K562 (cell line): ENCODE results near the gene PTPRU. TPM values are rescaled to one million over a fixed set of nuclear protein-coding genes. Genes with fewer than 3 reads are reported as not detected.

Experiments
- ATAC-seq: fragments of 200-7000 bp; cut with Tn5 transposase; 3 replicates; pipeline ENCODE4 v1.9.1; 2020; ENCODE audit warnings: moderate library complexity
- BruUV-seq: library from RNA; stranded (reverse); fragments of 400-500 nt; replicated peaks from 2 replicates; lab custom pipeline; 2021; lab: Mats Ljungman, UMichigan
- CTCF ChIA-PET: fragments of 300-600 bp; formaldehyde crosslinking; extraction: SDS; loops from one replicate; lab custom pipeline; 2021; ENCODE audit warnings: low intra/inter-chr PET ratio; lab: Yijun Ruan, JAX
- POLR2A ChIA-PET: fragments of 300-600, 350-650 bp; sonication (Branson Sonifier 250); formaldehyde crosslinking; extraction: SDS; loops from one replicate; lab custom pipeline; 2021; ENCODE audit warnings: antibody characterized with exemption, inconsistent platforms; lab: Yijun Ruan, JAX
- DNase-seq, 4 experiments: peaks; one replicate each; pipeline versions ENCODE4 v3.0.0 to v3.0.0-alpha.2; 2011 to 2018; ENCODE audit warnings: low spot score in 3 of 4, mixed read lengths in 3 of 4; ENCODE audit errors: extremely low read depth in 1 of 4
- FAIRE-seq: peaks from 2 replicates; lab custom pipeline; 2011; peaks lifted over from hg19 to GRCh38; lab: Jason Lieb, UNC
- H2AFZ ChIP-seq: 2 replicates; pipeline ENCODE4 v1.6.0; 2011; ENCODE audit warnings: low read depth, low read length, control low read depth, inconsistent platforms
- H3K27ac ChIP-seq: fragments of 200-600 bp; 3 replicates; pipeline ENCODE4 v1.8.0; 2011; ENCODE audit warnings: low read depth, mild to moderate bottlenecking, control low read depth, inconsistent platforms, low read length, moderate library complexity, mixed read lengths; ENCODE audit errors: extremely low read depth
- H3K27me3 ChIP-seq, 2 experiments: fragments of 300-600 bp in 1 of 2; 2 replicates in 1 of 2; 3 replicates in 1 of 2; pipeline versions ENCODE4 v1.6.0 to v1.8.0; 2011; ENCODE audit warnings: inconsistent platforms in 2 of 2, low read length in 2 of 2, mild to moderate bottlenecking in 1 of 2, mixed read lengths in 1 of 2, moderate library complexity in 1 of 2; ENCODE audit not compliant: control insufficient read depth in 2 of 2, insufficient read depth in 2 of 2
- H3K36me3 ChIP-seq: fragments of 300-600 bp; 3 replicates; pipeline ENCODE4 v1.8.0; 2011; ENCODE audit warnings: mild to moderate bottlenecking, low read length, inconsistent platforms; ENCODE audit not compliant: control insufficient read depth, insufficient read depth
- H3K4me1 ChIP-seq, 2 experiments: fragments of 200-600 bp in 1 of 2; replicated peaks in 1 of 2; 2 replicates in 1 of 2; 3 replicates in 1 of 2; pipeline versions ENCODE4 v1.5.1 to v1.8.0; 2011; ENCODE audit warnings: inconsistent platforms in 2 of 2, low read length in 2 of 2, mild to moderate bottlenecking in 1 of 2, mixed read lengths in 1 of 2, moderate library complexity in 1 of 2; ENCODE audit not compliant: control insufficient read depth in 2 of 2, insufficient read depth in 2 of 2
- H3K4me2 ChIP-seq: 2 replicates; pipeline ENCODE4 v1.6.1; 2011; ENCODE audit warnings: low read length, control low read depth, inconsistent platforms, mixed read lengths; ENCODE audit not compliant: insufficient read depth
- H3K4me3 ChIP-seq: fragments of 200-600 bp; sonication (generic), shearing (Covaris generic); 2 replicates; pipeline ENCODE4 v1.5.1; 2016; ENCODE audit warnings: control low read depth, inconsistent platforms
- H3K79me2 ChIP-seq: fragments of 200-600 bp; 3 replicates; pipeline ENCODE4 v1.8.0; 2011; ENCODE audit warnings: low read length, inconsistent platforms; ENCODE audit not compliant: control insufficient read depth, insufficient read depth
- H3K9ac ChIP-seq, 2 experiments: 2 replicates each; pipeline versions ENCODE4 v1.6.0 to v1.6.1; 2011; ENCODE audit warnings: low read depth in 2 of 2, low read length in 2 of 2, control low read depth in 1 of 2, inconsistent platforms in 1 of 2, mild to moderate bottlenecking in 1 of 2, mixed read lengths in 1 of 2; ENCODE audit not compliant: insufficient read depth in 1 of 2
- H3K9me1 ChIP-seq: one replicate; pipeline ENCODE4 v1.6.0; 2011; ENCODE audit warnings: inconsistent platforms, mild to moderate bottlenecking, low read length, moderate library complexity; ENCODE audit not compliant: control insufficient read depth, insufficient read depth
- H3K9me3 ChIP-seq: replicated peaks from 2 replicates; pipeline ENCODE4 v1.5.1; 2011; ENCODE audit warnings: low read depth, low read length, inconsistent platforms; ENCODE audit not compliant: control insufficient read depth, insufficient read depth
- H4K20me1 ChIP-seq: replicated peaks from 2 replicates; pipeline ENCODE4 v1.6.1; 2011; ENCODE audit warnings: low read length, inconsistent platforms, mixed read lengths; ENCODE audit not compliant: control insufficient read depth, insufficient read depth
- STAG1 ChIP-seq: sonication (generic); formaldehyde crosslinking; IDR thresholded peaks from 2 replicates; pipeline ENCODE4 v1.5.0; 2020; ENCODE audit warnings: missing genetic modification reagents, borderline replicate concordance
- TCF3 ChIP-seq: sonication (generic); formaldehyde crosslinking; IDR thresholded peaks from 2 replicates; pipeline ENCODE4 v1.4.0; 2020; ENCODE audit warnings: mild to moderate bottlenecking, missing genetic modification reagents
- U2AF2 ChIP-seq: fragments of 200-400 bp; formaldehyde crosslinking; optimal IDR thresholded peaks from 2 replicates; pipeline ENCODE3; 2017; ENCODE audit warnings: low read depth, mild to moderate bottlenecking, low read length
- ZC3H4 ChIP-seq: sonication (generic); formaldehyde crosslinking; IDR thresholded peaks from 2 replicates; pipeline ENCODE4 v1.9.0; 2021; ENCODE audit warnings: missing genetic modification reagents, borderline replicate concordance
- WGBS: fragments of 100-300 bp; shearing (Covaris generic); methylation state at CpG from one replicate; pipeline ENCODE4 v1.1.6; 2016; ENCODE audit warnings: low coverage, mixed read lengths; ENCODE audit not compliant: insufficient coverage; ENCODE audit errors: missing lambda C conversion rate; 5-methylcytosine and 5-hydroxymethylcytosine counted together
- in situ Hi-C: fragments of 300-500 bp; cut with MboI; formaldehyde crosslinking; loops from 4 replicates; pipeline ENCODE4 v1.15.0; 2018; ENCODE audit warnings: inconsistent platforms, mixed read lengths
- intact Hi-C: fragments of 100-400 bp; cut with micrococcal nuclease; formaldehyde crosslinking; loops from 2 replicates; pipeline ENCODE4 v1.14.2; 2022
- polyA plus RNA-seq, 8 experiments: library from polyadenylated mRNA; depleted of rRNA in 4 of 8; stranded (reverse) in 5 of 8; unstranded in 3 of 8; fragments of >200 nt; fragmentation: Nextera tagmentation in 2 of 8; fragmentation: Illumina TruSeq in 1 of 8; extraction: Ambion mirVana in 2 of 8; extraction: Trizol in 1 of 8; gene quantifications; 2 replicates each; pipeline versions ENCODE4 v1.2.1 to v1.2.3, GENCODE V29; 2011 to 2014; ENCODE audit warnings: inconsistent platforms in 1 of 8, missing spikeins in 1 of 8
- total RNA-seq, 7 experiments: library from RNA; depleted of rRNA in 6 of 7; stranded (reverse); fragments of >200 nt in 6 of 7; fragmentation: Illumina TruSeq in 2 of 7; extraction: Trizol in 2 of 7; gene quantifications; 2 replicates each; pipeline versions ENCODE4 v1.2.1 to v1.2.3, GENCODE V29; 2011 to 2021; ENCODE audit warnings: low replicate concordance in 1 of 7

The PTPRU gene
- total and polyA plus RNA-seq, 9 of the 15 experiments (the other 6 are each of a cell fraction or from before 2014, with no cell fraction given), result 0.01 to 2.9 (median 1.0) TPM

- intact Hi-C loops (no loop called here), in situ Hi-C loops (no loop called here)
- no peaks in the 10 kb centered on the region for H3K9me3 ChIP-seq
- DNase-seq (no peak), ATAC-seq (no peak)
- H3K27me3 ChIP-seq, result peaks cover 0 to 14% of the 10 kb centered on the region in 2 experiments; a peak in 3 of 5 replicates
- no peaks in the 10 kb centered on the region for H3K9me1 ChIP-seq
- peak overlapping the region; percentile 85 for H3K4me2 ChIP-seq
- no peaks in the 10 kb centered on the region for H3K79me2 ChIP-seq
- no peaks in the 10 kb centered on the region for H4K20me1 ChIP-seq
- H3K9ac ChIP-seq, result peak overlapping the region in 1 of 2 experiments; percentile 27; a peak in 1 of 4 replicates
- CTCF ChIA-PET, result no interaction called here
- POLR2A ChIA-PET, result interaction anchor here (1.0 to 1.4 kb wide), 3 partner anchors 8 to 53 kb away, joined by 3 to 5 read pairs (median 3); partner anchors contain the start of gene MECR
- no peaks in the 10 kb centered on the region for H3K36me3 ChIP-seq
- peak overlapping the region; percentile 98 for H2AFZ ChIP-seq
- peak overlapping the region; percentile 42 for H3K4me3 ChIP-seq
- TF ChIP-seq TCF3 (CRISPR knock-in tag), result no peak
- no peak for TF ChIP-seq U2AF2
- TF ChIP-seq STAG1 (CRISPR knock-in tag), result no peak
- TF ChIP-seq ZC3H4 (CRISPR knock-in tag), result 0 out of 2 replicates have a peak, but pooled peaks have one; percentile 18
- TF ChIP-seq, all 486 proteins: peak for 1
- no peak for FAIRE-seq
- Histone ChIP-seq H3K4me1 (peaks cover 11 to 25% of the 10 kb centered on the region in 2 experiments; a peak in 4 of 5 replicates), H3K27ac (no peak overlapping the region)
- BruUV-seq, result no TSS peak
- WGBS, result 57% methylated on average over 10 of the region's 10 CpGs
These were observed 47.5 kb downstream of the PTPRU start for GRCh38 chr1:29283804-29284195.
